Psoas muscle (tissue), 8 donors: ENCODE data around the gene SMIM8. TPM values are rescaled to one million over a fixed set of nuclear protein-coding genes. Genes with fewer than 3 reads are reported as not detected.

ENCODE experiments used
- ATAC-seq, 4 donors: fragments of 200-7000 bp; cut with Tn5 transposase; one replicate each; pipeline ENCODE4 v1.9.1; 2020; ENCODE audit warnings: moderate library complexity in 3 of 4, mild to moderate bottlenecking in 2 of 4
- DNase-seq, 2 donors: peaks; one replicate each; pipeline ENCODE4 v3.0.0-alpha.2; 2020
- H3K27ac ChIP-seq: fragments of 200-600 bp; one replicate; pipeline ENCODE4 v1.8.0; 2022
- H3K27me3 ChIP-seq, 3 donors: fragments of 200-600 bp in 1 of 3; one replicate each; pipeline versions ENCODE4 v1.6.1 to v1.8.0; 2013 to 2022; ENCODE audit warnings: low read length in 2 of 3, mild to moderate bottlenecking in 2 of 3, moderate library complexity in 1 of 3; ENCODE audit not compliant: insufficient read depth in 3 of 3
- H3K36me3 ChIP-seq, 2 donors: fragments of 200-600 bp in 1 of 2; one replicate each; pipeline versions ENCODE4 v1.6.1 to v1.8.0; 2013 to 2022; ENCODE audit warnings: low read depth in 1 of 2, mild to moderate bottlenecking in 1 of 2, moderate library complexity in 1 of 2; ENCODE audit not compliant: insufficient read depth in 1 of 2
- H3K4me1 ChIP-seq: fragments of 200-600 bp; one replicate; pipeline ENCODE4 v1.8.0; 2022
- H3K4me3 ChIP-seq: fragments of 200-600 bp; one replicate; pipeline ENCODE4 v1.8.0; 2022; ENCODE audit warnings: mild to moderate bottlenecking
- H3K9me3 ChIP-seq: fragments of 200-600 bp; one replicate; pipeline ENCODE4 v1.8.0; 2022
- WGBS, 3 donors: extraction: QIAGEN DNeasy Blood & Tissue Kit; methylation state at CpG; one replicate each; pipeline versions ENCODE4 v1.1.6 to v1.1.7; 2013; 5-methylcytosine and 5-hydroxymethylcytosine counted together
- intact Hi-C, 2 donors: fragments of 100-400 bp; cut with DNase I; formaldehyde crosslinking; loops; one replicate each; pipeline versions ENCODE4 v1.11.0 to v1.14.2; 2022
- polyA plus RNA-seq, 3 donors: library from polyadenylated mRNA; stranded (reverse); fragments of 200-250 nt; gene quantifications; one replicate each; pipeline ENCODE4 v1.2.3, GENCODE V29; 2013
- total RNA-seq, 4 donors: library from RNA; stranded (reverse); fragmentation: NEBNext Ultra II Directional in 2 of 4; extraction: Animal tissue kit (Norgen Biotek cat#: 25700) in 2 of 4; gene quantifications; one replicate each; pipeline versions ENCODE4 v1.2.1 to v1.2.4, GENCODE V29; 2021 to 2023
- TF ChIP-seq, protein P1 (sequence below): fragments of 200-600 bp; IDR thresholded peaks from one replicate; pipeline ENCODE4 v1.8.0; 2022; ENCODE audit warnings: antibody characterized with exemption
- donor health status: healthy with polysubstance abuse.
- donor health status: DM: no; HTN: no; CAD: no; lungs with moderate emphysema.
- donor health status: Bipolar disorder and iron deficiency.
- donor health status: healthy.
- donor health status: DM: yes; HTN: yes; CAD: no.
- donor health status: DM: no; HTN: no; CAD: no.
- donor health status: DM: no; HTN: no; CAD: no.
- donor health status: DM: yes; HTN: yes; CAD: no.

Gene SMIM8
- total and polyA plus RNA-seq, 7 donors: 3.7 to 8.6 (median 5.7) TPM

DNA sequence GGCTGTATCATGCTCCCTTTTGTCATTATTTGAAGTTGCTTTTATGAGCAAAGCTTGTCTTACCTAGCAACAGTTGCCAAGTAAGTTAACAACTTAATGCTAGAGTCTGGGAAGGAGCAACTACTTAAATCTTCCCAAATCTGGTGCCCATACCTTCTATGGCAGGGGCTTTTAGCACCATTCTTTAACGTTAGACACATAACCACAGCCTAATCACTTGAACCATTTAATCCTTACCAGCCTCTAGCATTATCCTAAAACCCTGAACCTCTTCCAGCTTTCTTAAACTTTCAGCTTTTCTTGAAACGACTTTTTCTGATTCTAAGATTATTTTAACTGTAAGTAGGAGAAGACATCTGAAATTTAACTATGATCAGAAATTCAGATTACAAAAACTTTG lies 22.3 kb downstream of the SMIM8 start, which contains the start of gene C6orf163:
C6orf163 (plus strand) TSS at position 83 of the 400 bp plus-strand sequence; CDS start at position 370, 287 bp downstream.
- intact Hi-C loops: no loop called here
- ATAC-seq (no peak), DNase-seq (no peak)
- Histone ChIP-seq H3K27ac (no peak within 1 kb of the TSS), H3K9me3 (no peaks in the 10 kb centered on the region), H3K4me3 (no peak within 1 kb of the TSS), H3K36me3 (peaks cover 0 to 9% of the 10 kb centered on the region in 2 donors), H3K27me3 (no peaks in the 10 kb centered on the region), H3K4me1 (no peaks in the 10 kb centered on the region)
- WGBS, 3 donors: 59 to 65% (median 62%) methylated on average over 2 of the region's 2 CpGs
- TF ChIP-seq, protein P1, sequence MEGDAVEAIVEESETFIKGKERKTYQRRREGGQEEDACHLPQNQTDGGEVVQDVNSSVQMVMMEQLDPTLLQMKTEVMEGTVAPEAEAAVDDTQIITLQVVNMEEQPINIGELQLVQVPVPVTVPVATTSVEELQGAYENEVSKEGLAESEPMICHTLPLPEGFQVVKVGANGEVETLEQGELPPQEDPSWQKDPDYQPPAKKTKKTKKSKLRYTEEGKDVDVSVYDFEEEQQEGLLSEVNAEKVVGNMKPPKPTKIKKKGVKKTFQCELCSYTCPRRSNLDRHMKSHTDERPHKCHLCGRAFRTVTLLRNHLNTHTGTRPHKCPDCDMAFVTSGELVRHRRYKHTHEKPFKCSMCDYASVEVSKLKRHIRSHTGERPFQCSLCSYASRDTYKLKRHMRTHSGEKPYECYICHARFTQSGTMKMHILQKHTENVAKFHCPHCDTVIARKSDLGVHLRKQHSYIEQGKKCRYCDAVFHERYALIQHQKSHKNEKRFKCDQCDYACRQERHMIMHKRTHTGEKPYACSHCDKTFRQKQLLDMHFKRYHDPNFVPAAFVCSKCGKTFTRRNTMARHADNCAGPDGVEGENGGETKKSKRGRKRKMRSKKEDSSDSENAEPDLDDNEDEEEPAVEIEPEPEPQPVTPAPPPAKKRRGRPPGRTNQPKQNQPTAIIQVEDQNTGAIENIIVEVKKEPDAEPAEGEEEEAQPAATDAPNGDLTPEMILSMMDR: no peak

DNA sequence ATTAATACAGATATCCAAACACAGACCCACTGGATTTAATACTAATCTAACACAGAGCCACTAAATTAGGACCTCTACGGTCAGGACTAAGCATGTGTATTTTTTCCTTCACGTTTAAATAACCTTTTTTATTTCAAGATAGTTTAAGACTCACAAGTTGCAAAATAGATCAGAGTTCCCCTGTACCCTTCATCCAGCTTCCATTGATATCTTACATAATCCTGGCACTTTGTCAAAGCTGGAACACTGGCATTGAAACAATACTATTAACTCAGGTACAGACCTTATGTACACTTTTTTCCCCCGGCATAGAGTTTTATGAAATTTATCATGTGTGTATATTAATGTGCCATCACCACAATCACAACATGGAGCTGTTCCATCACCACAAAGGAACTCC lies 24.3 kb downstream of the SMIM8 start:
- whole genome bisulfite sequencing, 3 donors: 89 to 92% (median 91%) methylated on average over 3 of the region's 3 CpGs
- intact Hi-C loops: no loop called here
- no peak overlapping the region for H3K27ac ChIP-seq
- no peak overlapping the region for H3K4me3 ChIP-seq
- H3K27me3 ChIP-seq: no peaks in the 10 kb centered on the region
- H3K36me3 ChIP-seq: peaks cover 0 to 9% of the 10 kb centered on the region in 2 donors
- no peaks in the 10 kb centered on the region for H3K4me1 ChIP-seq
- ATAC-seq: no peak
- TF ChIP-seq, protein P1: no peak
- DNase-seq: no peak
- no peaks in the 10 kb centered on the region for H3K9me3 ChIP-seq

DNA sequence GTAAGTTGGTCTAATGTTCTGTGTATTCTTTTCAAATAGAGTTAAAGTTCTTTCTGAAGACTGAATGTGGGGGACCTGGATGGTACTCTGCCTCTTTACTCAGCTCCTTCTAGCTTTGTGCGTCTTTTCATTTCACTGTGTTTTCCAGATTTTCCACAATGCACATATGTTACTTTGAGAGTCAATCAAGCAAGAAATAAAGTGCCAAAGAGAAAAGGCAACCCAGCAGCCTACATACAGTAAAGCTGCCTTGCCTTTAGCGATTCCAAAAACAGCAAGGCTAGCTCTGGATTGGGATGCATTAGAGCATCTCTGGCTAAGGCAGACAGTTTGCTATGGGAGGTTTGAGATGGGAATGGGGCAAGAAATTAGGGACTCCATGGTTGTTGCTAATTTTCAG lies 27.5 kb downstream of the SMIM8 start:
- TF ChIP-seq, protein P1: no peak
- intact Hi-C loops: no loop called here

DNA sequence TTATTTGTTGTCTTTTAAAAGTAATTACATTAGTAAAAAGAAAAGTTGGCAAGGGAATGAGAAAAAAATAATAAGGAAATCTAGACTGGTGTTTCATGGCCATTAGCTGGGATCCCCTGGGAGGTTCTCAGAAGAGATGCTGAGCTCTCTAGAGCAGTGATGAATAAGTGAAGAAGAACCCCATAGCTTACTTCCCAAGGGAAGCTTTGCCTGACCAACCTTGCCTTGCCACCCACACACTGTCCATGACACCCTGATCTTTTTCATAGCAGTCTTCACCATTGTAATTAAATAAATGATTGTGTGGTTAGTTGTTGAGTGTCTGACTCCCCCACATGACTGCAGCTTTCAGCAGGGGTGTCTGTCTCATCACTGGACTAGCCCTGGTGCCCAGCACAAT lies 28.1 kb downstream of the SMIM8 start:
- Histone ChIP-seq H3K9me3 (no peaks in the 10 kb centered on the region), H3K36me3 (no peaks in the 10 kb centered on the region), H3K4me3 (no peak overlapping the region), H3K4me1 (no peaks in the 10 kb centered on the region), H3K27me3 (no peaks in the 10 kb centered on the region), H3K27ac (no peak overlapping the region)
- DNase-seq: no peak
- no peak for ATAC-seq
- intact Hi-C loops: no loop called here
- TF ChIP-seq, protein P1: no peak

More for the DNA sequence above, 27.5 kb downstream of the SMIM8 start:
- H3K4me1 ChIP-seq: no peaks in the 10 kb centered on the region
- no peak for DNase-seq
- H3K9me3 ChIP-seq: no peaks in the 10 kb centered on the region
- no peak for ATAC-seq
- H3K27ac ChIP-seq: no peak overlapping the region
- WGBS, 3 donors: 96 to 97% (median 96%) methylated on average over 2 of the region's 2 CpGs
- H3K36me3 ChIP-seq: peaks cover 0 to 3% of the 10 kb centered on the region in 2 donors
- H3K4me3 ChIP-seq: no peak overlapping the region
- no peaks in the 10 kb centered on the region for H3K27me3 ChIP-seq

DNA sequence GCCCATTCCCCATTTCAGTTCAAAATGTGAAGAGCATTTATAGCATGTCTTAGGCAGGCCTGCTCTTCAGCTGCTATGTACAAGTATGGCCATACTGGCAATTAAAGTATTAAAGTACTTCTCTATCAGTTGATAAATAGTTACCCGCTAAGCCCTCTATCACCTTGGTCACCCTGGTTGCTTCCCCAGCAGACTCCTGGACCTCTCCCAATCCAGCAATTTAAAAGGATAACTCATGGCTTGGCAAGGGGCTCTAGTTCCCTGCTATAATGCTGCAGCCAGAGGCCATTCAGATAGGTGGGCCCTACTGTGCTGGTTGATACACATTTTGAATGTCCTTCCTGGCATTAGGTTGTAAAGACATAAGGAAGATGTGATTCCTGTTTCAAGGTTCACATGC lies 29.2 kb downstream of the SMIM8 start:
- Histone ChIP-seq H3K36me3 (no peaks in the 10 kb centered on the region), H3K4me1 (no peaks in the 10 kb centered on the region), H3K9me3 (no peaks in the 10 kb centered on the region), H3K4me3 (no peak overlapping the region), H3K27ac (no peak overlapping the region), H3K27me3 (no peaks in the 10 kb centered on the region)
- intact Hi-C loops: no loop called here
- TF ChIP-seq, protein P1: no peak
- ATAC-seq (no peak), DNase-seq (no peak)
- 96 to 100% (median 100%) methylated on average over 1 of the region's 1 CpG for WGBS, 3 donors
